AG09319 (cell line): Measurements from ENCODE around the gene IL19.

ENCODE experiments used
- DNase-seq: peaks from one replicate; pipeline ENCODE4 v3.0.0-alpha.2; 2010; ENCODE audit warnings: low read depth; ENCODE audit errors: extremely low read depth
- CTCF ChIP-seq: IDR thresholded peaks from 2 replicates; pipeline ENCODE4 v1.5.1; 2011; ENCODE audit warnings: low read depth, mild to moderate bottlenecking, inconsistent platforms, low read length, moderate library complexity

The IL19 gene

GRCh38 chr1:206875752-206876377 is 105.3 kb downstream of the IL19 start:
- TF ChIP-seq CTCF, result no peak
- no peak for DNase-seq

DNA sequence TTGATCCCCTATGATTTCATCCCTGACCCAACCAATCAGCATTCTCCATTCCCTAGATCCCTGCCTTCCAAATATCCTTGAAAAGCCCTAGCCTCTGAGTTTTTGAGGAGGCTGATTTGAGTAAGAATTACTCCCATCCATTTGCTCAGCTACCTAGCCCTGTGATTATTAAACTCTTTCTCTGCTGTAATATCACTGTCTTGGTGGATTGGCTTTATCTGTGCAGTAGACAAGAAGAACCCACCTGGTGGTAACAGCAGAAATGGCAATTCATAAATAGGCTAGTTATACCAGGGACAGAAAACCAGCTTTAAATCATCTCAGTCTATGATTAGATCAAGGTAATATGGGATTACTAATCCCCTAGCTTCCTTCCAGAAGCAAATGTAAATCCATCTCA is 107.9 kb downstream of the IL19 start:
- TF ChIP-seq CTCF, result no peak
- no peak for DNase-seq

DNA sequence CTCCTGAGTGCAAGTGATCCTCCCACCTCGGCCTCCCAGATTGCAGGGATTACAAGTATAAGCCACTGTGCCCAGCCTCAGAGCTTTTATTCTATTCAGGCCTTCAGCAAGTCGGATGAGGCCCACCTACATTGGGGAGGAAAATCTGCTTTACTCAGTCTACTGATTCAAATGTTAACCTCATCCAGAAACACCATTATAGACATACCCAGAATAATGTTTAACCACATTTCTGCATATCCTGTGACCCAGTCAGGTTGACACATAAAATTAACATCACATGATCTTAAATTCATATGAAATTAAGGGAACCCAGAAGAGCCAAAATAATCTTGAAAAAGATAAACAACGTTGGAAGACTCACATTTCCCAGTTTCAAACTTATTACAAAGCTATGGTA is 109.7 kb downstream of the IL19 start:
- no peak for TF ChIP-seq CTCF
- no peak for DNase-seq

GRCh38 chr1:206882555-206882954 is 112.0 kb downstream of the IL19 start:
- no peak for TF ChIP-seq CTCF
- DNase-seq, result no peak

GRCh38 chr1:206883160-206883559 is 112.6 kb downstream of the IL19 start:
- TF ChIP-seq CTCF, result no peak
- DNase-seq, result no peak

- TF ChIP-seq CTCF, result no peak
- DNase-seq, result no peak
These were observed 113.3 kb downstream of the IL19 start for GRCh38 chr1:206883876-206884275.

- no peak for DNase-seq
- no peak for TF ChIP-seq CTCF
These were observed 114.9 kb downstream of the IL19 start for GRCh38 chr1:206885341-206886060.
